GM21786 (cell line): ENCODE results near the gene PRDX4.
A peak's percentile ranks its signal among the peaks of the same experiment; 100 is the strongest.
"Not testable (repeated sequence)": the region's sequence is repeated elsewhere in the genome, so short reads cannot be mapped to it uniquely, and the experiment has no call there.

Experiments used
- ATAC-seq: cut with Tn5 transposase; IDR thresholded peaks from one replicate; pipeline ENCODE4 v1.9.1; 2021; ENCODE audit not compliant: unreplicated experiment

Gene PRDX4

DNA sequence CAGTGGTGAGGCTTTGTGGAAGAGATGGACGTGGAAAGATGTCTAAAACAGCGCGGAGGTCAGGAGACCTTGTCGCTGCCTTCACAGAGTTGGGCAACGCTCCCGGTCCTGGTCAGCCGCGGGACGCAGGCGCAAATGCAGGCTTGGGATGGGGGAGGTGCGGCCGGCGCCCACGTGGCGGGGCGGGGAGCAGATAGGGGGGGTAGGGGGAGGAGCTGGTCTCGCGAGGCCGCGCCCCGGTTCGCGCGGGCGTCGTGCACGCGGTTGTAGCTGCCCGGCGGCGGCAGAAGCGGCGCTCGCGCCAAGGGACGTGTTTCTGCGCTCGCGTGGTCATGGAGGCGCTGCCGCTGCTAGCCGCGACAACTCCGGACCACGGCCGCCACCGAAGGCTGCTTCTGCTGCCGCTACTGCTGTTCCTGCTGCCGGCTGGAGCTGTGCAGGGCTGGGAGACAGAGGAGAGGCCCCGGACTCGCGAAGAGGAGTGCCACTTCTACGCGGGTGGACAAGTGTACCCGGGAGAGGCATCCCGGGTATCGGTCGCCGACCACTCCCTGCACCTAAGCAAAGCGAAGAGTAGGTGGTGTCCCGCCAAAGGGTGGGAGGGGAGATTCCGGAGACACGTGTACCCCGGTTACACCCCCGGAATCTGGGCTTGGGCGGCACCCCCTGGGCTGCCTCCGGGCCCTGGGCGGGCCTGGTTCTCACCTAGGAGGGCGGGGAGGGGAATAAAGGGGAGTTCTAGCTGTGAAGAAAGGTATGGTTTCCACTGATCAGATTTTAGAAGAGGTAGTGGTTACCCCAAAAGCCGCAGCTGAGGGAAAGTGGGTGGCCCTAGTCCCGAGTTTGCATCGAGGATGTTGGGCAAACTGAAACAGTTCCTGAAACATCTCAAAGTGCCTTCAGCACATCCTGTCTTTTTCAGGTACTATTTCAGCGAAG, at the start of gene PRDX4:
PRDX4 (plus strand) TSS at position 255 of the 939 bp plus-strand sequence; CDS start at position 333, 78 bp downstream.
- ATAC-seq = peak; percentile 51

DNA sequence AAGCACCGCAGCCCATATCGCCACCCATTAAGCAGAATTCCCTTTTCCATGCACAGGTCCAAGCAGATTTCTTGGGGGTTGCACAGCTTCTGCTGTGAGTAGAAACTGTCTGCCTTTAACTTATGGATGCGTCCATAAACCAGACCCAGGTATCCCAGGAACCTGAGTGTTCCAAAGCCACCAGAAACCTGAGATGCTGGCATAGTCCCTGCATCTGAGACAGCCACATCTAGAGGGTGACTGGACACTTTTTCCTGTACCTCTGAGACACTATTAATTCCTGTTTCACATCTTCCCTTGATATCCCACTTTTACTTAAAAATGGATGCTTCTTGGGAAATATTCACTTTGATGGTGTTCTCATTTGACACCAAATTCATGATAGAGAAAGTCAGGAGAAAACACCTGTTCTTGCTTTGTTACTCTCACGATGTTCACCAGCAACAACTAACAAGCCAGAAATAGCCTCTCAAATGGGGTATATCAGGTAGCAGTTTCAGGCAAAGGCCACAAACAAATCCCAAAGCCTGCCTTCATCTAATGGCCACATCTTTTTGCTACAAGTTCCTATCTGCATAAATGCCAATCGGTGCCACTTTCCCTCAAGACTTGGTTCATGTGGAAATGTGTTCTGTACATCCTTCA, 45.5 kb upstream of the PRDX4 start:
- no peak for ATAC-seq

DNA sequence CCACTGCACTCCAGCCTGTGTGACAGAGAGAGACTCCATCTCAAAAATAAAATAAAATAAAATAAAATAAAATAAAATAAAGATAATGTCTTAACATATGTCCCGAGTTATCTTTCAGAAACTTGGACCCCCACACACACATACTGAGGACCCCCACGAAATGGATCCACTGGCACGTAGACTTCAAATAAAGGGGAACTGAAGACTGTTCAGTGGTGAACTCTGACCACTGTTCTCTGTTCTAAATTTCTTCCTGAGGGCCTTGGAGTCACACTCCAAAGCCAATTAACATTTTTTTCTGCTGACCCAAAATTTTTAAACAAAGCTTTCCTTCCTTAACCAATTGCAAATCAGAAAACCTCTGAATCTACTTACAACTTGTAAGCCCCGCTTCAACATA, 43.5 kb upstream of the PRDX4 start:
- no peak for ATAC-seq

DNA sequence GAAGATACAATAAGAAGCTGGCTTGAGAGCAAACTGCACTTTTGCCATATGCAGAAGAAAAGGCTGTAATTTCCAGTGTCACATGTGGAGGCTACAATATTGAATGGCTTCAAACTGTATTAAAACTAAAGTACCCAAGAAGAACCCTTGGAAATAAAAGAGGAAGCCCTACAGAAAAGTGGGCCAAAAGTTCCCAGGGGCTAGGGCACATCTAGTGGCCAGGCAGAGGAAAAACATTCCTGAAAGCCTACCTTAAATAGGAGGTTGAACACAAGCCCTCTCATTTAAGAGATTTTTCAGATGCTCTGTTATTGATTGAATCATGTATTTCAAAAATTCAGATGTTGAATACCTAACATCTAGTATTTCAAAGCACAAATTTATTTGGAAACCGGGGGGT, 40.6 kb upstream of the PRDX4 start:
- no peak for ATAC-seq

DNA sequence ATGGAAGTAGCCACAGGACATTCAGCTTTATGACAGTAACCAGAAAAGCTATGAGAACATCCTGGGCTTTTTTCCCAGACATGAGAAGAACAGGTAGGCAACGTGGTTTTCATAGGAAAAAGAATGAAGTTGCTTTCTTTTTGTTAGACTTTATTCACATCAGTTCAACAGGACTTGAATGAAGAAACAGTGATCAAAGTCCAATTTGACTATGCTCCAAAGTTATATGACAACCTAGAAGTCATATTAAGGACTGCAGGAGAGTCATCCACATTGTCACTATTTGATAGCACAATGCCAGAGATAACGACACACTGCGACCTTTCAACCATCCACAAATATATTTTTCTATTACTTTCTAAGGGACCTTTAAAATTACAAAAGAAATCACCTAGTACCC, 39.2 kb upstream of the PRDX4 start:
- no peak for ATAC-seq

DNA sequence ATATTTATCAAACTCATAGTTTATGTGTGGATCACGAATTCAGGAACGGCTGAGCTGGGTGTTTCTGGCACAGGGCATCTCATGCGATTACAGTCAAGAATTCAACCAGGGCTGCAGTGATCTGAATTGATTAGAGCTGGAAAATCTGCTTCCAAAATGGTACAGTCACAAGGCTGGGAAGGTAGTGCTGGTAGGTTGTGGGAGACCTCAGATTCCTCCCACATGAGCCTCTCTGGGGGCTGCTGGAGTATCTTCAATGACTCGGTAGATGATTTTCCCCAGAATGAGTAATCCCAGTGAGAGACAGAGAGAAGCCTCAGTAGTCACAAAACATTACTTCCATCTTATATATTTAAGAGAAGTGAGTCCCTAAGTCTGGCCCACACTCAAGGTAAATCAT, 36.2 kb upstream of the PRDX4 start:
- no peak for ATAC-seq

DNA sequence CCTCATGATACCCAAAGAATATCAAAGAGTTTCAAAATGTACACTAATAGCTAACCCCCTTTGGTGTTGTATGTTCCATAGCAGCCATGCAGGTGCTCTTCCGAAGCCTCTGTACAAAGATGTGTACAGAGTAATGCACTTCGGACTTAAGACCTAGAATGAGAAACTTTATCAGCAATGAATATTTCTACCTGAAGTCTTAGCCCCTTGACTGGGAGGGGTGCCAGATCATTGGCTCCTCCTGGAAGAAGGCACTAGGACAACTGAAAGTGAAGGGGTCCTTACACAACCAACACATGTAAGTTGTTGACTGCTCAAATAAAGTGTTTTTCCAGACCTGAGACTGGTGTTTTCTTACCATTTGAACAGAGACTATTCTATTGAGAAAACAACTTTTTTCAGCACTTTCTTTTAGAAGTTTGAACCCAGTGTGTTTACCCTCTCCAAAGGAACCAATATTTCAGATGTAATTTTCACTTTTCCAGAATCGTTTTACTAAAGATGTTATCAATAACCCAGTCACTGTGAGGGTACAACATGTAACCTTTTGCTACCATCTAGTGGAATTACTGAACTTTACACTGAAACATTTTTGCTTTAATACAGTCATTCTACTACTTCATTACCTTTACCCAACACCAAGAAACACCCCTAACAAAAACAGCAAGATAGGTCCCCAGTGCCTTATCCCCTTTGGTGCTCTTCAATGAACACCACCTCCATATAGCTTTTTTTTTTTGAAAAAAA, 33.3 kb upstream of the PRDX4 start:
- ATAC-seq = no peak

DNA sequence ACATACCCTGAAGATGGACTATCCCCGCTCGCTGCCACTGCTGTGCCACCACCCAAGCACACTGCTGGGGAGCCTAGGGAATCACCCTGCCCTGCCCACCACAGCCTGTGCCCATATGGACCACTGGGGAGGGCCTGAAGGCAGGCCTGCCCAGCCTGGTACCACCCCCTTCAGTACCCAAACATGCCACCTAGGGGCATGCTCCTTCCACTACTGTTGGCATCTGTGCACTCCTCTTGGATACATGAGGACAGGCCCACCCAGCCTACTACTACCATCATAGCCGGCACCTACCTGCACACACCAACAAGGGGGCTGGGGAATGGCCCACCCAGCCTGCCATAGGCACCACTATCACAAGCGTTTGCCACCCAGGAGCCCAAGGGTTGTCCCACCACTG, 30.1 kb upstream of the PRDX4 start:
- ATAC-seq = no peak

DNA sequence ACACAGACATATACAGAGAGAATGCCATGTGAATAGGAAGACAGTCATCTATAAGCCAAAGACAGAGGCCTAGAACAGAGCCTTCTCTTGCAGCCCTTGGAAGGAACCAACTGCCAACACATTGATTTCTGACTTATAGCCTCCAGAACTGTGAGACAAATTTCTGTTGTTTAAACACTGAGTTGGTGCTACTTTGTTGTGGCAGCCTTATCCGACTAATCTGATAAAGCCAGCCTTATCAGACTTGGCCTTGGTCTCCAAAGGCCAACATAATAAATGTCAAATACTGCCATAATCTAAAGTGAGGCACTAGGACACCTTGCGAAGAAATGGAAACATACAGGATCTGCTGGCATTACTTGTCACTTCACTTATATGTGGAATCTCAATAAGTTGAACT, 24.3 kb upstream of the PRDX4 start:
- no peak for ATAC-seq

DNA sequence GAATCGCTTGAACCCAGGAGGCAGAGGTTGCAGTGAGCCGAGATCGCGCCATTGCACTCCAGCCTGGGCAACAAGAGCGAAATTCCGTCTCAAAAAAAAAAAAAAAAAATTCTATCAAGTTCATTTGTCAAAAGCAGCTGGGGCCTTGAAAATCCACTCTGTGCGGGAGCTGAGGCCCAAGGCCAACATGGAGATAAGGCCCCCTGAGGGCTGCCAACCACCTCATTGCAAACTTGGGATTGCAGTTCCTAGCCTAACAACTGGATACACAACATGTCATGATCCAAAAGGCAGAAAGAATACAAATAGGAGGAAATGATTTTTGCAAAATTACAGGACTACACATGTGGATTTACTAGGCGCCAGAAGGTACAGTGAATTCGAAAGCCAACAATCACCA, 22.5 kb upstream of the PRDX4 start:
- no peak for ATAC-seq

DNA sequence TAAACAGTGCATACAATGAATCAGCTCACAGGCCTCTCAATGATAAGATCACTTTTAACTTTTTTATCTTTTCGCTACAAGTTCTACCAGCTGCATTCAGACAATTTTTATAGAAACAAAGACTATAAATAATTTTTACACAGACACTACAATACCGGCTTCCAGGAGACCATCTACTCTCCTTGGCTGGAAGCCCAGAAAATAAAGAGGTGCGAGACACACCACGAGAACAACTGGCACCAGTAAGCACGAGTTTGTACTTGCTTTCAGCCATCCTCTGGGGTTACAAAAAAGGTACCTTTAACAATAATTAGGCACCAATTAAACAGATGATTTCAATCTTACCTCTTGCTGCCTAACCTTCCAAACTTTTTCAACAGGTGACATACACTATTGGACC, 11.2 kb upstream of the PRDX4 start:
- no peak for ATAC-seq

DNA sequence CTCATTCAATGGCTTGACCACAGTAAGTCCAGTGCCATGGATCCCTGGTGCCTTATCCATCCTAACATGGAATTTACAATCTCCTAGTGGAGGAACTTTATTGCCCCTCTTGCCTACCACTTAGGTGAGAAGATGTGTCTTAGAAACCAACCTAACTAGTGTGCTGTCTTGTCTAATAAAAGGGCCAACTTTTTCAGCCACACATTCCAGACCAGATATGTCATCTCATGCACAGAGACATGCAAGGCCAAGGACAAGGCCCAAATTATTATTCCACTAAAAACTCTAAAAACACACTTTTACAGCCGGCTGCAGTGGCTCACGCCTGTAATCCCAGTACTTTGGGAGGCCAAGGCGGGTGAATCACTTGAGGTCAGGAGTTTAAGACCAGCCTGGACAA, 10.6 kb upstream of the PRDX4 start:
- no peak for ATAC-seq

DNA sequence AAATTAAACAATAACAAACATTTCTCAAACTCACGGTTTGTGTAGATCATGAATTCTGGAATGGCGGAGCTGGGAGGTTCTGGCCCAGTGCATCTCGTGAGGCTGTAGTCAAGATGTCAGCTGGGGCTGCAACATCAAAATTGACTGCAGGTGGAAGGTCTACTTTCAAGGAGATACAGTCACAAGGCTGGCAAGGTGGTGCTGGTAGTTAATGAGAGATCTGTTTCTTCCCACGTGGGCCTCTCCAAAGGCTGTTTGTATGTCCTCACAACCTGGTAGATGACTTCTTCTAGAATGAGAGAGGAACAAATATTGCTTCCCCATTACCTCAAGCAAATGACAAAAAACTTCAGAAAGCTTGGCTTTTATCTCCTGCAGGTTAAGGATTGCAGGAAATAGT, 8.0 kb upstream of the PRDX4 start:
- ATAC-seq = no peak

DNA sequence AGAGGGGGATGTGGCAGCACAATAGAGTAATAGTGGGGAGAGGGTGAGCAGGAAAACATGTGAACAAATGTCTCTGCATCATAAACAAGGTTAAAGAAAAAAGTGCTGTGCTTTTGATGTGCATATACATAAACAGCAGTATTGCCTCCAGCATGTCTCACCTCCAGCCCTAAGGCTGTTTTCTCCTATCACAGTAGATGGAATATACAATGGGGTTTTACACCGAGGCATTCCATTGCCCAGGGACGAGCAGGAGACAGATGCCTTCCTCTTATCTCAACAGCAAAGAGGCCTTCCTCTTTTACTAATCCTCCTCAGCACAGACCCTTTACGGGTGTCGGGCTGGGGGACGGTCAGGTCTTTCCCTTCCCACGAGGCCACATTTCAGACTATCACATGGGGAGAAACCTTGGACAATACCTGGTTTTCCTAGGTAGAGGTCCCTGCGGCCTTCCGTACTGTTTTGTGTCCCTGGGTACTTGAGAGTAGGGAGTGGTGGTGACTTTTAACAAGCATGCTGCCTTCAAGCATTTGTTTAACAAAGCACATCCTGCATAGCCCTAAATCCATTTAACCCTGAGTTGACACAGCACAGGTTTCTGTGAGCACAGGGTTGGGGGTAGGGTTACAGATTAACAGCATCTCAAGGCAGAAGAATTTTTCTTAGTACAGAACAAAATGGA, 7.1 kb upstream of the PRDX4 start:
- not testable (repeated sequence) for ATAC-seq

DNA sequence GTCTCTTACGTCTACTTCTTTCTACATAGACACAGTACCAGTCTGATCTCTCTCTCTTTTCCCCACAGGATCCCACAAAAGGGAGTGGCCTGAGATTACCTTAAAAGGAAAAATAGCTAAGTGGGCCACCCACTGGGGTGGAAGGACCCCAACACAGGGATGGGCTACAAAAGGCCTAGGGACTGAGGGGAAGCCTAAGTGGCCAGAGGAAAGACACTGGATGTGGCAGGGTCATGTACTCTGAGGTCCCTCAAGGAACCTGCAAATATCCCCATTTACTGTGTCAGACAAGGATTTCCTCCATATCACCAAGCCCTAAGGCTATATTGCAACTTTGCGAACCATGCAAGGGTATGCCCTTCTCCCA, 6.5 kb upstream of the PRDX4 start:
- ATAC-seq = no peak

DNA sequence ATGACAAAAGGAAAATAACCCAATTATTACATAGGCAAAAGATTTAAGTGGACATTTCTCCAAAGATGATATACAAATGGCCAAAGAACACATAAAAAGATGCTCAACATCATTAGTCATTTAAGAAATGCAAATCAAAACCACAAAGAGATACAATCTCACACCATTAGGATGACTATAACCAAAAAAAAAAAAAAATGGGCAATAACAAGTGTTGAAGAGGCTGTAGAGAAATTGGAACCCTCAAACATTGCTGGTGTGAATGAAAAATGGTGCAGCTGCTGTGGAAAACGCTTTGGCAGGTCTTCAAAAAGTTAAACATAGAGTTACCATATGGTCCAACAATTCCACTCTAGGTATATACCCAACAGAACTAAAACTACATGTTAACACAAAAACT, 5.6 kb upstream of the PRDX4 start:
- no peak for ATAC-seq

DNA sequence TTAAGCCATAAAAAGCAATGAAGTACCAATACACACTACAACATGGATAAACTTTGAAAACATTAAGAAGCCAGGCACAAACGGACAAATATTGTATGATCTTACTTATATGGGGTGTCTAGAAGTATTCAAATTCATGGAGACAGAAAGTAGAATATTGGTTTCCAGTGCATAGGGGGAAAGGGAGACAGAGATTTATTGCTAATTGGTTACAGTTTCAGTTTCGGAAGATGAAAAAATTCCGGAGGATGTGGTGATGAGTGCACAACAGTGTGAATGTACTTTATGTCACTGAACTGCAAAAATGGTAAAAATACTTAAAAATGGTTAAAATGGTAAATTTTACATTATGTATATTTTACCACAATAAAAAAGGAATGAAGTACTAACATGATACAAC, 5.1 kb upstream of the PRDX4 start:
- ATAC-seq = no peak

DNA sequence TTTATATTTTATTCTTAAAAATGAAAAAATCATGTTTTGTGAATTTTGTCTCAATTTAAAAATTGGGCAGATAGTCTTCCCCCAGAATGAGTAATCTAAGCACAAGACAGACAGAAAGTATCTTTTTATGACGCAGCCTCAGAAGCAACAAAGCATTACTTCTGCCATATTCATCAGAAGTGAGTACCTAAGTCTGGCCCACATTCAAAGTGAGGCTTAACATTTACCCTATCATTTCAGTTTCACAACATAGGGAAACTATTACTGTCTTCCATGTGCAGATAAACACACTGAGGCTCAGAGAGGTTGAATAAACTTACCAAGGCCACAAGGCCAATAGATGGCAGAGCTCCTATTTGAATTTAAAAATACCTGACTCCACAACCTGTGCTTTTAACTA, 4.4 kb upstream of the PRDX4 start:
- ATAC-seq = peak; percentile 38

DNA sequence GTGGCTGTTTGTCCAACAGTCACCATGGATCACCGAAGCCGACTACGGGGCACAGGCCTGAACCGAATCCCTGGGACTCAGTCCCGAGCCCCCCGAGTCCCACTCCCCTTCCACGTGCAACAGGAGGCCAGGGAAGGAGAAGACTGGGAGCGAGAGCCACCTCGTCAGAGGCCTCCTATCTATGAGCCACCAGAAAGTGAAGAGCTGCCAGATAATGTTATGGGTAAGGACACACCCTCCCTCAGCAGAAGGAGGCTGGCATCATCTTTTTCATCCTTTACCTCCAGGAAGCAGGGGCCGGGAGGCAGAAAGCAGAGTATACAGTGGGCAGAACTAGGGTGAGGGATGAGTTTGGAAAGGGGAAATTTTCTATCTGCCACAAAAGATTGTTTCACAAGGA, 2.8 kb upstream of the PRDX4 start:
- no peak for ATAC-seq

DNA sequence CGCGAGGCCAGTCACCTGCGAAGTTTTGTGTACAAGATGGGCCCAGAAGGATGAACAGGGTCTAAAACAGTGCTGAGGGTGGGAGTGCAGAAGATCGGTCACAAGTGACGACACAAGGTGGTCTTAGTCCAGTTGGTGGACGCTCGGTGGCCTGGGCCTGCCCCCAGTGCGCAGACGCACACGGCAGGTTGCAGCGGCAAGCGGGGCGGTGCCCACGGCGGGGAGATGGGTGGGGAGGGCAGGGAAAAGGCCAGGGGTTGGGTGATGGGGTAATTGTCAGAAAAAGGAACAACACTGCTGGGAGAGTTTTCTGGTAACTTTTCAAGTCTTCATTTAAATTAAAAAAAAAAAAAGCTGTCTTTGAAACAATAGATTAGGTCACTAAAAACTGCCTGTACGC, 1.0 kb upstream of the PRDX4 start:
- no peak for ATAC-seq

DNA sequence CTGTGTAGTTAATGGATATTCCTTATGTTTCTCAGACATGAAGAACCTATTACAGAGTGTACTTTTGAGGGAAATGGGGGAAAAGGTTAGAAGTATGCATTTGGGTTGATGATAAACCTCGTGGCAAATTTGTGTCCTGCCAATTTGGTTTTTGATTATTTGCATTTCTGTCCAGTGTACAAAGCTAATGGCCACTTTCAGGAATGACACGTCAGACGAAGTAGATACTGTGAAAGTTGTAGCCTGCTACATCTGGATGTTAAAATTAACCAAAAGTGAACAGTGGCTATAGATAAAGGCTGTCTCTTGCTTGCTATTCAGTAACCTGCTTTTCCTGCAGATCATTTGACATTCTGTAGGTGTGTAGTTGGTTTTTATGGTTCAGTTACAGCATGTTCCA, 1.0 kb downstream of the PRDX4 start:
- ATAC-seq = peak; percentile 41
